RWPE1 (cell line): ENCODE measurements around the gene ZNF326.

Source experiments
- CTCF ChIA-PET: fragments of 350-600 bp; sonication (Branson Sonifier 250); formaldehyde crosslinking; extraction: SDS; loops from one replicate; lab custom pipeline; 2021; lab: Yijun Ruan, JAX
- POLR2A ChIA-PET: fragments of 400-600 bp; formaldehyde crosslinking; extraction: SDS; loops from one replicate; lab custom pipeline; 2020; ENCODE audit warnings: antibody characterized with exemption; ENCODE audit not compliant: low non-redundant PET; lab: Yijun Ruan, JAX
- DNase-seq: peaks from one replicate; pipeline ENCODE4 v3.0.0; 2012; ENCODE audit warnings: low spot score
- H3K27ac ChIP-seq: fragments of 450-650 bp; 2 replicates; pipeline ENCODE4 v1.5.1; 2017
- CTCF ChIP-seq: fragments of 450-650 bp; conservative IDR thresholded peaks from 2 replicates; pipeline ENCODE4 v1.5.1; 2017; ENCODE audit warnings: low read depth, mild to moderate bottlenecking

The ZNF326 gene

GRCh38 chr1:90067194-90067931 is 72.5 kb downstream of the ZNF326 start:
- ChIA-PET POLR2A (no interaction called here), CTCF (no interaction called here)
- no peak for DNase-seq
- no peak for TF ChIP-seq CTCF
- no peak overlapping the region for H3K27ac ChIP-seq

- no peak overlapping the region for H3K27ac ChIP-seq
- DNase-seq, result no peak
- CTCF ChIA-PET, result interaction anchor here (0.6 to 0.7 kb wide), 2 partner anchors 118 to 458 kb away, joined by 3 read pairs; no protein-coding TSS in a partner anchor
- POLR2A ChIA-PET, result no interaction called here
- TF ChIP-seq CTCF, result no peak
Measured at GRCh38 chr1:90068611-90069280, 73.8 kb downstream of the ZNF326 start.

GRCh38 chr1:90074137-90074536 is 79.2 kb downstream of the ZNF326 start:
- DNase-seq, result no peak
- TF ChIP-seq CTCF, result no peak
- no peak overlapping the region for H3K27ac ChIP-seq
- ChIA-PET POLR2A (no interaction called here), CTCF (interaction anchor here (1.2 kb wide), 1 partner anchor 647 kb away, joined by 3 read pairs; no protein-coding TSS in a partner anchor)

GRCh38 chr1:90074566-90074965 is 79.7 kb downstream of the ZNF326 start:
- ChIA-PET POLR2A (no interaction called here), CTCF (interaction anchor here (1.0 to 1.2 kb wide), 2 partner anchors 289 to 647 kb away, joined by 3 read pairs; no protein-coding TSS in a partner anchor)
- no peak overlapping the region for H3K27ac ChIP-seq
- no peak for TF ChIP-seq CTCF
- DNase-seq, result no peak

- DNase-seq, result no peak
- H3K27ac ChIP-seq, result no peak overlapping the region
- no peak for TF ChIP-seq CTCF
- CTCF ChIA-PET, result interaction anchor here (1.0 to 1.2 kb wide), 2 partner anchors 289 to 646 kb away, joined by 3 read pairs; no protein-coding TSS in a partner anchor
- POLR2A ChIA-PET, result no interaction called here
Measured at GRCh38 chr1:90074970-90075391, 80.1 kb downstream of the ZNF326 start.

- DNase-seq, result no peak
- POLR2A ChIA-PET, result no interaction called here
- H3K27ac ChIP-seq, result no peak overlapping the region
- no peak for TF ChIP-seq CTCF
- CTCF ChIA-PET, result no interaction called here
Measured at GRCh38 chr1:90083995-90084394, 89.1 kb downstream of the ZNF326 start.
